ENCODE data around the gene PREX1.

PREX1 gene

DNA sequence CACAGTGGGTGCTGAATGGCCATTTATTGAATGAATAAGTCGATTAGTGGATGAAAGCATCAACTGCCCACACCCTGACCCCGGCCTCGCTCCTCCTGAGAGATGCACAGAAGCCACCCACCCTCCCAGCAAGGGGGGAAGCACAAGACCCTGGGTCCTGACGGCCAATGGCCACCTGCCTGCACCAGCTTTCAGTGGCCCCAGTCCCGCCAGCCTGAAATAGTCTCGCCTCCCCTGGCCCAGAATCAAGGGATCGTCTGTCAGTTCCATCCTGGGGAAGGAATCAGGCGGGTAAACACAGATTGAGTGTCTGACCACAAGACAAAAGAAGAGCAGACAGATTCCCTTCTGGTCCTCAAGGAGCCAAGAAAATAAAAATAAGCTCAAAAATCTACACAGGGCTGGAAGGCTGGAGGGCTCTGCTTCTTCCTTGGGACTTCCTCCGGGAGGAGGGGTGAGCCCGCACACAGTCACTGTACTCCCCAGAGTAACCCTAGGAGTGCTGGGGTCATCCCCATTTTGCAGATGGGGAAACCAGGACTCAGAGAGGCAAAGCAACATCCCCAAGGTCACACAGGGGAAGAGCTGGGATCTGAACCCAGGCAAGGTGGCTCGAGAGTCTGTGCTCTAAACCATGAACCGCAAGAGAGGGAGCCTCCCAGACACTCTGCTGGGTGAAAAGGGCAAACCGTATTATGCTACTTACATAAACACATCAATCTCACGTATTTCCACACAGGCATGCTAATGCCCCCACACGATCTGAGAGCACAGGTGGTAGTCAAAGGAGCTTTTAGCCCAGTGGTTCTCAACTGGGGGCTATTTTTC lies 7.8 kb downstream of the PREX1 start:
- no peak overlapping the region for H2AK5ac ChIP-seq (ENCODE audit: low read depth, low read length)
- H3K79me1 ChIP-seq (ENCODE audit: low read depth, low read length), result peaks cover 4% of the 10 kb centered on the region
- H3K14ac ChIP-seq (ENCODE audit: low read length), result no peak overlapping the region
- no peak for DNase-seq (ENCODE audit: low spot score)
- H3K36me3 ChIP-seq (replicated peaks in 1 of 2; ENCODE audit: control insufficient read depth in 2 of 2, insufficient read depth in 2 of 2, low read length in 2 of 2), result peaks cover 0 to 90% of the 10 kb centered on the region in 2 donors
- no peak overlapping the region for H3K27ac ChIP-seq (replicated peaks; ENCODE audit: low read length)
- no peak overlapping the region for H3K4me2 ChIP-seq (ENCODE audit: insufficient read depth, low read length, poor library complexity, severe bottlenecking)
- H3K4ac ChIP-seq (ENCODE audit: low read length), result no peak overlapping the region
- H3K4me3 ChIP-seq (ENCODE audit: low read length in 2 of 2), result no peak overlapping the region
- peaks cover 8 to 18% of the 10 kb centered on the region in 2 donors for H3K4me1 ChIP-seq (ENCODE audit: control insufficient read depth in 2 of 2, insufficient read depth in 1 of 2, low read depth in 1 of 2, low read length in 2 of 2)
- H2BK120ac ChIP-seq (ENCODE audit: low read depth, low read length), result no peak overlapping the region
- H3K9me3 ChIP-seq (replicated peaks in 1 of 2; ENCODE audit: control insufficient read depth in 2 of 2, insufficient read depth in 1 of 2, low read depth in 1 of 2, low read length in 2 of 2), result peaks cover 0 to 7% of the 10 kb centered on the region in 2 donors
- H3K23ac ChIP-seq (ENCODE audit: low read depth, low read length, poor library complexity), result no peak overlapping the region
- H3K27me3 ChIP-seq (ENCODE audit: control insufficient read depth in 3 of 3, insufficient read depth in 3 of 3, low read depth in 1 of 3, low read length in 3 of 3), result no peaks in the 10 kb centered on the region
- no peak overlapping the region for H3K9ac ChIP-seq (ENCODE audit: low read depth, low read length, poor library complexity)
- no peak overlapping the region for H2BK12ac ChIP-seq (ENCODE audit: low read length)
- no peak overlapping the region for H2BK5ac ChIP-seq (ENCODE audit: low read length)
- peak overlapping the region; percentile 20 for H3K18ac ChIP-seq (ENCODE audit: low read length)
- no CpG with 5 or more reads among the region's 15 CpGs for WGBS, 2 donors (ENCODE audit: extremely low coverage in 2 of 2, insufficient read length in 2 of 2, insufficient replicate concordance in 1 of 2)
- H2BK15ac ChIP-seq (ENCODE audit: low read length), result no peak overlapping the region
- H2AFZ ChIP-seq (ENCODE audit: low read length), result no peak overlapping the region
- H4K8ac ChIP-seq (ENCODE audit: low read depth, low read length), result no peak overlapping the region
- no peak overlapping the region for H4K91ac ChIP-seq (ENCODE audit: low read depth, low read length, poor library complexity)

DNA sequence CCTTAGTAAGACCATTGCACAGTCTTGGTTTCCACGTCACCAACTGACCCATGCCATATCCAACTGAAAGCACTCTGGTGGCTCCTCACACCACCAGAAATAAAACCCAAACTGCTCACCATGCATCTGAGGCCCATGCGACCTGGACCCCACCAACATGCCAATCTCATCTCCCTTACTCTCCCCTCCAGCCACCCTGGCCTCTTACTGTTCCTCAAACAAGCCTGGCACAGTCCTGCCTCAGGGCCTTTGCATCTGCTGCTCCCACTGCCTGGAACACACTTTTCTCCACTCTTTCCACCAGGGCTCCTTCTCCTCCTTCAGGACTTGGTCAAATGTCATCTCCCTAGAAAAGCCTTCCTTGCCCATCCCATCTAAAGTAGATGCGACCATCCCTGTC lies 8.7 kb downstream of the PREX1 start:
- H3K4ac ChIP-seq (ENCODE audit: low read length), result no peak overlapping the region
- H2BK12ac ChIP-seq (ENCODE audit: low read length), result no peak overlapping the region
- no peak overlapping the region for H2BK15ac ChIP-seq (ENCODE audit: low read length)

DNA sequence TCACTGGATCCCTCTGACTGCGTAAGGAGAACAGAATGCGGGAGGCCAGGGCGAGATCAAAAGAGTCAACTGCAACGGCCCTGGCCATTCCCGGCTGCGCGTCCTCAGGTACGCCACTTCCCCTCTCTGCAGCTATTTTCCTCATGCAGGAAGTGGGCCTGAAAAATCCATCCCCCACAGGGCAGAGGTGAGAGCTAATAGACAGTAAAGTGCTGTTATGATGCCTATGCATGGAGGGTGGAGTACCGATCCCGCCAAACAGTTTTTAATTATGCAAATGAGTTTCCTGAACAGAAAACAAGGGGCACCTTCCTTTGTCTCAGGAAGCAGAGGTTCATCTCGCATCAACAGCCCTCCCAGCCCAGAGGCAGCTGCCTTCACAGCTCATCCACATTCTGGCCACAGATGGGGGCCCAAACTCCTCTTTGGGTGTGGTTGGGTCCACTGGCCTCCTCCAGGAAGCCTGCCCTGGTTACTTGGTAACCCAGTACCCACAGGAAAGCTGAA lies 9.3 kb downstream of the PREX1 start:
- no CpG with 5 or more reads among the region's 11 CpGs for WGBS, 2 donors (ENCODE audit: extremely low coverage in 2 of 2, insufficient read length in 2 of 2, insufficient replicate concordance in 1 of 2)
- H3K4me2 ChIP-seq (ENCODE audit: insufficient read depth, low read length, poor library complexity, severe bottlenecking), result no peak overlapping the region
- H4K91ac ChIP-seq (ENCODE audit: low read depth, low read length, poor library complexity), result no peak overlapping the region
- H2AFZ ChIP-seq (ENCODE audit: low read length), result no peak overlapping the region
- peaks cover 4% of the 10 kb centered on the region for H3K79me1 ChIP-seq (ENCODE audit: low read depth, low read length)
- DNase-seq (ENCODE audit: low spot score), result no peak
- H3K27ac ChIP-seq (replicated peaks; ENCODE audit: low read length), result no peak overlapping the region
- no peak overlapping the region for H3K9ac ChIP-seq (ENCODE audit: low read depth, low read length, poor library complexity)
- H3K4me3 ChIP-seq (ENCODE audit: low read length in 2 of 2), result no peak overlapping the region
- H3K14ac ChIP-seq (ENCODE audit: low read length), result no peak overlapping the region
- no peak overlapping the region for H2BK5ac ChIP-seq (ENCODE audit: low read length)
- H3K18ac ChIP-seq (ENCODE audit: low read length), result no peak overlapping the region
- no peak overlapping the region for H2BK12ac ChIP-seq (ENCODE audit: low read length)
- H3K36me3 ChIP-seq (replicated peaks in 1 of 2; ENCODE audit: control insufficient read depth in 2 of 2, insufficient read depth in 2 of 2, low read length in 2 of 2), result peaks cover 0 to 87% of the 10 kb centered on the region in 2 donors
- peaks cover 2 to 4% of the 10 kb centered on the region in 2 donors for H3K4me1 ChIP-seq (ENCODE audit: control insufficient read depth in 2 of 2, insufficient read depth in 1 of 2, low read depth in 1 of 2, low read length in 2 of 2)
- H2BK15ac ChIP-seq (ENCODE audit: low read length), result no peak overlapping the region
- peaks cover 0 to 7% of the 10 kb centered on the region in 2 donors for H3K9me3 ChIP-seq (replicated peaks in 1 of 2; ENCODE audit: control insufficient read depth in 2 of 2, insufficient read depth in 1 of 2, low read depth in 1 of 2, low read length in 2 of 2)
- no peak overlapping the region for H3K4ac ChIP-seq (ENCODE audit: low read length)
- no peak overlapping the region for H2AK5ac ChIP-seq (ENCODE audit: low read depth, low read length)
- H3K27me3 ChIP-seq (ENCODE audit: control insufficient read depth in 3 of 3, insufficient read depth in 3 of 3, low read depth in 1 of 3, low read length in 3 of 3), result no peaks in the 10 kb centered on the region
- no peak overlapping the region for H2BK120ac ChIP-seq (ENCODE audit: low read depth, low read length)
- no peak overlapping the region for H4K8ac ChIP-seq (ENCODE audit: low read depth, low read length)
- no peak overlapping the region for H3K23ac ChIP-seq (ENCODE audit: low read depth, low read length, poor library complexity)

More for the DNA sequence above, 8.7 kb downstream of the PREX1 start:
- no peak overlapping the region for H3K9ac ChIP-seq (ENCODE audit: low read depth, low read length, poor library complexity)
- DNase-seq (ENCODE audit: low spot score), result no peak
- H2BK5ac ChIP-seq (ENCODE audit: low read length), result no peak overlapping the region
- H3K79me1 ChIP-seq (ENCODE audit: low read depth, low read length), result peaks cover 4% of the 10 kb centered on the region
- H2AFZ ChIP-seq (ENCODE audit: low read length), result no peak overlapping the region
- H3K27ac ChIP-seq (replicated peaks; ENCODE audit: low read length), result no peak overlapping the region
- H2AK5ac ChIP-seq (ENCODE audit: low read depth, low read length), result no peak overlapping the region
- WGBS, 2 donors (ENCODE audit: extremely low coverage in 2 of 2, insufficient read length in 2 of 2, insufficient replicate concordance in 1 of 2), result no CpG with 5 or more reads among the region's 3 CpGs
- H3K36me3 ChIP-seq (replicated peaks in 1 of 2; ENCODE audit: control insufficient read depth in 2 of 2, insufficient read depth in 2 of 2, low read length in 2 of 2), result peaks cover 0 to 87% of the 10 kb centered on the region in 2 donors
- no peak overlapping the region for H2BK120ac ChIP-seq (ENCODE audit: low read depth, low read length)
- H3K18ac ChIP-seq (ENCODE audit: low read length), result no peak overlapping the region
- no peak overlapping the region for H4K91ac ChIP-seq (ENCODE audit: low read depth, low read length, poor library complexity)
- no peak overlapping the region for H3K4me3 ChIP-seq (ENCODE audit: low read length in 2 of 2)
- no peak overlapping the region for H3K14ac ChIP-seq (ENCODE audit: low read length)
- H3K4me2 ChIP-seq (ENCODE audit: insufficient read depth, low read length, poor library complexity, severe bottlenecking), result no peak overlapping the region
- peaks cover 0 to 7% of the 10 kb centered on the region in 2 donors for H3K9me3 ChIP-seq (replicated peaks in 1 of 2; ENCODE audit: control insufficient read depth in 2 of 2, insufficient read depth in 1 of 2, low read depth in 1 of 2, low read length in 2 of 2)
- H3K4me1 ChIP-seq (ENCODE audit: control insufficient read depth in 2 of 2, insufficient read depth in 1 of 2, low read depth in 1 of 2, low read length in 2 of 2), result peaks cover 2 to 9% of the 10 kb centered on the region in 2 donors
- no peak overlapping the region for H4K8ac ChIP-seq (ENCODE audit: low read depth, low read length)
- no peak overlapping the region for H3K23ac ChIP-seq (ENCODE audit: low read depth, low read length, poor library complexity)
- no peaks in the 10 kb centered on the region for H3K27me3 ChIP-seq (ENCODE audit: control insufficient read depth in 3 of 3, insufficient read depth in 3 of 3, low read depth in 1 of 3, low read length in 3 of 3)

DNA sequence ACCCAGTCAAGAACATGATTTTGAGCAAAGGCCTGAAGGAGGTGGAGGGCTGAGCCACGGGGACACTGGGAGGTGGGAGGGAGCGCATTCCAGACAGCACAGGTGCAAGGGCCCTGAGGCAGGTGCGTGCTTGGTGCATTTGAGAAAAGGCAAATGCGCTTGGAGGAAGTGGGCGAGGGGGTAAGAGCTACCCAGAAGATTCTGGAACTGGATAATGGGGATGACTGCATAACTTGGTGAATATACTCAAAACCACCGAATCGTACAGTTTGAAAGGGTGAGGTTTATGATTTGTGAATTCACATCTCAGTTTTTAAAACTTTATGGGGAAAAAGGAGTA lies 9.8 kb downstream of the PREX1 start:
- H2BK120ac ChIP-seq (ENCODE audit: low read depth, low read length), result no peak overlapping the region
- H3K23ac ChIP-seq (ENCODE audit: low read depth, low read length, poor library complexity), result no peak overlapping the region
- no peaks in the 10 kb centered on the region for H3K27me3 ChIP-seq (ENCODE audit: control insufficient read depth in 3 of 3, insufficient read depth in 3 of 3, low read depth in 1 of 3, low read length in 3 of 3)
- H3K9me3 ChIP-seq (replicated peaks in 1 of 2; ENCODE audit: control insufficient read depth in 2 of 2, insufficient read depth in 1 of 2, low read depth in 1 of 2, low read length in 2 of 2), result peaks cover 0 to 7% of the 10 kb centered on the region in 2 donors
- no peak overlapping the region for H2AFZ ChIP-seq (ENCODE audit: low read length)
- peaks cover 2% of the 10 kb centered on the region for H3K79me1 ChIP-seq (ENCODE audit: low read depth, low read length)
- no peak for DNase-seq (ENCODE audit: low spot score)
- no peak overlapping the region for H3K4me3 ChIP-seq (ENCODE audit: low read length in 2 of 2)
- WGBS, 2 donors (ENCODE audit: extremely low coverage in 2 of 2, insufficient read length in 2 of 2, insufficient replicate concordance in 1 of 2), result no CpG with 5 or more reads among the region's 7 CpGs
- no peak overlapping the region for H3K4me2 ChIP-seq (ENCODE audit: insufficient read depth, low read length, poor library complexity, severe bottlenecking)
- no peak overlapping the region for H2BK12ac ChIP-seq (ENCODE audit: low read length)
- H3K14ac ChIP-seq (ENCODE audit: low read length), result peak overlapping the region; percentile 14
- no peak overlapping the region for H4K91ac ChIP-seq (ENCODE audit: low read depth, low read length, poor library complexity)
- no peaks in the 10 kb centered on the region for H3K4me1 ChIP-seq (ENCODE audit: control insufficient read depth in 2 of 2, insufficient read depth in 1 of 2, low read depth in 1 of 2, low read length in 2 of 2)
- H3K4ac ChIP-seq (ENCODE audit: low read length), result no peak overlapping the region
- H3K18ac ChIP-seq (ENCODE audit: low read length), result no peak overlapping the region
- no peak overlapping the region for H4K8ac ChIP-seq (ENCODE audit: low read depth, low read length)
- no peak overlapping the region for H2BK15ac ChIP-seq (ENCODE audit: low read length)
- peaks cover 0 to 87% of the 10 kb centered on the region in 2 donors for H3K36me3 ChIP-seq (replicated peaks in 1 of 2; ENCODE audit: control insufficient read depth in 2 of 2, insufficient read depth in 2 of 2, low read length in 2 of 2)
- no peak overlapping the region for H3K27ac ChIP-seq (replicated peaks; ENCODE audit: low read length)
- no peak overlapping the region for H2BK5ac ChIP-seq (ENCODE audit: low read length)
- no peak overlapping the region for H3K9ac ChIP-seq (ENCODE audit: low read depth, low read length, poor library complexity)
- no peak overlapping the region for H2AK5ac ChIP-seq (ENCODE audit: low read depth, low read length)
